Liver (tissue), 3 donors: ENCODE data around the gene SMARCC1.

Experiments used
- ATF3 ChIP-seq: IDR thresholded peaks from 2 replicates; pipeline ENCODE4 v1.6.1; 2016; ENCODE audit warnings: antibody characterized with exemption
- CTCF ChIP-seq: fragments of 150-350 bp; IDR thresholded peaks from 2 replicates; pipeline ENCODE4 v1.5.1; 2017; ENCODE audit warnings: improper control_type of control experiment, low read depth, low read length; ENCODE audit not compliant: missing input control
- FOXA2 ChIP-seq: IDR thresholded peaks from 2 replicates; pipeline ENCODE4 v1.6.1; 2016; ENCODE audit warnings: antibody characterized with exemption
- HNF4G ChIP-seq: IDR thresholded peaks from 2 replicates; pipeline ENCODE4 v1.6.1; 2016; ENCODE audit warnings: antibody characterized with exemption
- JUND ChIP-seq, 2 donors: IDR thresholded peaks; 2 replicates each; pipeline ENCODE4 v1.6.1; 2016; ENCODE audit warnings: antibody characterized with exemption in 2 of 2
- MAX ChIP-seq: IDR thresholded peaks from 2 replicates; pipeline ENCODE4 v1.6.1; 2016; ENCODE audit warnings: antibody characterized with exemption
- REST ChIP-seq: IDR thresholded peaks from 2 replicates; pipeline ENCODE4 v1.6.1; 2016; ENCODE audit warnings: antibody characterized with exemption, mild to moderate bottlenecking
- SP1 ChIP-seq: IDR thresholded peaks from 2 replicates; pipeline ENCODE4 v1.6.1; 2018; ENCODE audit warnings: antibody characterized with exemption, mild to moderate bottlenecking
- TAF1 ChIP-seq: conservative IDR thresholded peaks from 2 replicates; pipeline ENCODE4 v1.6.1; 2016; ENCODE audit warnings: antibody characterized with exemption, mild to moderate bottlenecking
- YY1 ChIP-seq: IDR thresholded peaks from 2 replicates; pipeline ENCODE4 v1.6.1; 2016; ENCODE audit warnings: antibody characterized with exemption, mild to moderate bottlenecking
- donor health status: healthy.
- donor health status: healthy.

- TF ChIP-seq ATF3 (no peak), CTCF (no peak), SP1 (no peak), MAX (no peak), JUND (IDR thresholded peaks at IDR 0.05) (no peak), TAF1 (no peak), YY1 (no peak), HNF4G (no peak), REST (no peak), FOXA2 (no peak)
These were observed 20.6 kb downstream of the SMARCC1 start for GRCh38 chr3:47761046-47761445.
